Activated CD4-positive, alpha-beta T cell treated with anti-CD3 and anti-CD28 coated beads, Interleukin-2, amount 50 U/mL, for 24 hours (primary cell): ENCODE measurements around the gene DCUN1D4.

ENCODE experiments used
- DNase-seq, 2 donors: peaks; one replicate each; pipeline ENCODE4 v3.0.0-alpha.2; 2020; ENCODE audit warnings: low read depth in 1 of 2, low spot score in 1 of 2

Gene DCUN1D4

GRCh38 chr4:51963841-51964517 is 121.0 kb downstream of the DCUN1D4 start:
- DNase-seq: no peak

GRCh38 chr4:51965862-51966261 is 122.9 kb downstream of the DCUN1D4 start:
- DNase-seq: no peak
